GM12872 (cell line): ENCODE measurements around the gene PRKAG2.

Experiments
- CTCF ChIP-seq: IDR thresholded peaks from 3 replicates; pipeline ENCODE4 v1.5.1; 2011; ENCODE audit warnings: low read depth, mild to moderate bottlenecking, low read length, moderate library complexity; ENCODE audit not compliant: insufficient read depth

The PRKAG2 gene

GRCh38 chr7:151869455-151869854, 7.5 kb downstream of the PRKAG2 start:
- no peak for TF ChIP-seq CTCF

GRCh38 chr7:151869109-151869428, 7.8 kb downstream of the PRKAG2 start:
- TF ChIP-seq CTCF, result no peak

GRCh38 chr7:151868396-151869108, 8.4 kb downstream of the PRKAG2 start:
- no peak for TF ChIP-seq CTCF

GRCh38 chr7:151867912-151868311, 9.0 kb downstream of the PRKAG2 start:
- no peak for TF ChIP-seq CTCF

- no peak for TF ChIP-seq CTCF
These were observed 9.9 kb downstream of the PRKAG2 start for GRCh38 chr7:151866761-151867655.

DNA sequence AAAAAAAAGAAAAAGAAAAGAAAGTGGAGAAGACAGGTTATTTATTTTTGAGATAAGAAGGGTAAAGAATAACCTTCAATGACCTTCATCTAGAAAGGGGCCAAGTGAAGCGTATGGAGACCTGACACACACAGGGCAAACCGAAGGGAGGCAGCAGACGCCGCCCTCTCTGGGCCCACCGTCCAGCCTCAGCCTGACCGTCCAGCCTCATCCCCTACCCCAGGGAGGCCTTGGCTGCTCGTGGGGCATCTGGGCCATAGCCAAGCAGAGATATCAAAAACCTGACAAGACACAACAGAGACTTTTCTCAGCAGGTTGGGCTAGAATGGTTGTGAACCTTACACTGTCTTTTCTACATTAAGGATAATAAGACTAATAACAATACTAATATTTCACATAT, 10.9 kb downstream of the PRKAG2 start:
- TF ChIP-seq CTCF, result no peak

DNA sequence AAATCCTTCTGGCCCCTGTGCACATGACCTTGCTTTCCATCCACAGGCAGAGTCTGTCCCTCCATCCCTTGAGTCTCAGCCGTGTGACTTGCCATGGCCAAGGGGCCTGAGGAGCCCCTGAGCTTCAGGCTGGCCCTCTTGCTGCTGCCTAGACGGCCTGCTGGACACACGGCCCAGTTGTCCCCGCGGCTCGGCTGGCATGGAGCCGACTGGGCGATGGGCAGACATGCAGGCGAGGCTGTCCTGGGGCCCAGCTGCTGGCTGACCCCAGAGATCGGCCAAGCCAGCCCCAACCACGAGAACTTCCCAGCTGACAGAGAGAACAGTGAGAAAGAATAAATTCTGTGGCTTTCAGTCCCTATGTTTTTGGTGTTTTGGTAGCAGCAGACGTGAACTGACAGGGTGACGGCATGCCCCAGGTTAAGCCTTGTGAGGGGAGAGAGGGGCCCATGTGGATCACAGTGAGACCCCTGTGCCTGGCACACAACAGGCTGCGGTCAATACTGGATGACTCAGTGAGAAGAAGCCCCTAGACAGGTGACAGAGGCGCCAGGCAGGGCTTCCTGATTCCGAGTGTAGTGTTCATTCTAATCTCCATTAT, 11.7 kb downstream of the PRKAG2 start:
- no peak for TF ChIP-seq CTCF
